Epithelial cell of proximal tubule (primary cell): ENCODE data around the gene ADAMTS13. TPM values are rescaled to one million over a fixed set of nuclear protein-coding genes. Genes with fewer than 3 reads are reported as not detected.
A peak's percentile ranks its signal among the peaks of the same experiment; 100 is the strongest.

Experiments used
- DNase-seq: peaks from one replicate; pipeline ENCODE4 v3.0.0-alpha.2; 2011; ENCODE audit warnings: low read depth
- H3K4me3 ChIP-seq: 2 replicates; pipeline ENCODE4 v1.5.1; 2011; ENCODE audit warnings: low read depth, mild to moderate bottlenecking, low read length
- CTCF ChIP-seq: conservative IDR thresholded peaks from 2 replicates; pipeline ENCODE4 v1.5.1; 2012; ENCODE audit warnings: low read depth, mild to moderate bottlenecking, low read length
- total RNA-seq: library from RNA; depleted of rRNA; stranded (reverse); fragments of >200 nt; gene quantifications from 2 replicates; pipeline ENCODE4 v1.2.3, GENCODE V29; 2015

Gene ADAMTS13
- total RNA-seq, 1 donor from 2014 or later: 0.75 TPM

GRCh38 chr9:133458643-133459312 lies 36.6 kb downstream of the ADAMTS13 start:
- TF ChIP-seq CTCF: no peak
- no peak for DNase-seq
- peak overlapping the region; percentile 78 for H3K4me3 ChIP-seq

- DNase-seq: peak; percentile 43
- no peak for TF ChIP-seq CTCF
- H3K4me3 ChIP-seq: peak within 1 kb of the TSS; percentile 78
Observed at GRCh38 chr9:133459476-133460404, 37.6 kb downstream of the ADAMTS13 start, which contains the start of gene CACFD1. TSS of gene CACFD1 (plus strand) at chr9:133459978. CDS start at chr9:133460067, 89 bp downstream.

- no peak for TF ChIP-seq CTCF
- no peak for DNase-seq
- peak overlapping the region; percentile 78 for H3K4me3 ChIP-seq
Observed at GRCh38 chr9:133460405-133461175, 38.4 kb downstream of the ADAMTS13 start.

GRCh38 chr9:133461975-133462374 lies 39.8 kb downstream of the ADAMTS13 start:
- no peak for DNase-seq
- H3K4me3 ChIP-seq: no peak overlapping the region
- no peak for TF ChIP-seq CTCF

- no peak overlapping the region for H3K4me3 ChIP-seq
- TF ChIP-seq CTCF: peak; percentile 13
- DNase-seq: no peak
Observed at GRCh38 chr9:133463234-133463863, 41.2 kb downstream of the ADAMTS13 start.

- no peak for DNase-seq
- H3K4me3 ChIP-seq: no peak overlapping the region
- no peak for TF ChIP-seq CTCF
Observed at GRCh38 chr9:133463864-133464615, 41.9 kb downstream of the ADAMTS13 start.
